Vein endothelial cell (primary cell): ENCODE data around the gene HADH. TPM values are rescaled to one million over a fixed set of nuclear protein-coding genes. Genes with fewer than 3 reads are reported as not detected.

Source experiments
- total RNA-seq: library from RNA; depleted of rRNA; stranded (reverse); fragments of >200 nt; gene quantifications from 2 replicates; pipeline ENCODE4 v1.2.3, GENCODE V29; 2012

HADH gene
- total RNA-seq, result 7.0 and 7.2 TPM in 2 replicates

GRCh38 chr4:107989537-107990386 is at the start of gene HADH:
Gene HADH, plus strand, starts transcription at chr4:107989889. Its CDS starts 44 bp downstream, at chr4:107989933.

Other genes with a start within 250 kb of the HADH start
- gene SGMS2, start 165.0 kb upstream of the HADH start, total RNA-seq, result 86.9 and 91.5 TPM in 2 replicates
- gene CYP2U1, start 58.3 kb upstream of the HADH start, total RNA-seq, result 5.3 and 6.5 TPM in 2 replicates
- gene LEF1, start 179.0 kb downstream of the HADH start, total RNA-seq, result 0.67 and 2.0 TPM in 2 replicates